GM18505 (cell line): ENCODE results near the gene PPP1R9A.

ENCODE experiments used
- ATAC-seq: cut with Tn5 transposase; IDR thresholded peaks from one replicate; pipeline ENCODE4 v1.9.1; 2021; ENCODE audit not compliant: unreplicated experiment
- POLR2A ChIP-seq: IDR thresholded peaks from 4 replicates; pipeline ENCODE4 v1.6.1; 2011; ENCODE audit warnings: borderline replicate concordance; ENCODE audit not compliant: insufficient read depth, insufficient read length; ENCODE audit errors: extremely low read depth

Gene PPP1R9A

DNA sequence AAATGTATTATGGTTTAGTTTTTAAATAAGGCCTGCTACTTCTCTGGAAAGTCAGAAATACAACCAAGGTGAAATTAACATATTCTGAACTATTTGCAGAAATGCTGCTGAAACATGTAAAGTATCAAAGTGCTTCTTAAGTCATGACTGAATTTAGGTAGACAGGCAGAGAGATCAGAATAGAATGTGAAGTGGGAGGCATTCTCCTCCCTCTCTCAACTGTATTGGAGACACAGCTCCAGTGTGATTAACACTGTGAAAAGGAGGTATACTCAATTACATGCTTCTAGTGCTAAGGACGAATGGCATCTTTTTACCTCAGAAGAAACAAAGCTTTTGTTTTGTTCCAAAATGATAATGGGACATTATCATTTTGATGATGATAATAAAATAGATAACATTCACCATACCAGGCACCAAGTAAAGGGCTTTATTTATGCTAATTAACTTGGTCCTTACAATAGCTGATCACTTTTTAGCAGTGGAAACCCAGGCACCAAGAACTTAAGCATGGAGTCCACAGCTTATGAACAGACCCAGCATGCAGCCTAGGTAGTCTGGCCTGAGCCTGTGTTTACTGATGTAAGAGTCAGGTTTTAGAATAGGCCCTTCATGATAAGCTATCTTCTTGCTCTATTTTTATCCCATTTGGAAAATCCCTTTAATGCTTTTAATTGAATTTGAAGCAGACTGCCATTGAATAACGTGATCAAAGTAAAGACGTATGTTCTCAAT lies 26.0 kb downstream of the PPP1R9A start:
- TF ChIP-seq POLR2A: no peak
- ATAC-seq: no peak

DNA sequence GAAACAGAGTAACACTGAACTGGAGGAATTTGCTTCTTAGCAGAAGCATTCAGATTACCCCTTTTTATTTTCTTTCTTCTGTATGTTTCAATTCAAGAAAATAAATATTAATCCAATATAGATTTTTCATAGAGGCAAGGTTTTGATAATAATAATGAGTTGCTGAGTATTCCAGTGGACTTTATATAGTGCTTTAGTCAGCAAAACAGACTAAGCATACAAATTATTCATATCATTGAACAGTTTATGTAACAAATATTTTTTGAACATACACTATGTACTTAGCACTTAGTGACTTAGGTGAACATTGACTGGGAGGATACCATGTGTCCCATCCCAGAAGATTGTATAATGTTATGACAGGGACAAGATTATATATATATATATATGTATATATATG lies 32.0 kb downstream of the PPP1R9A start:
- ATAC-seq: no peak
- TF ChIP-seq POLR2A: no peak

DNA sequence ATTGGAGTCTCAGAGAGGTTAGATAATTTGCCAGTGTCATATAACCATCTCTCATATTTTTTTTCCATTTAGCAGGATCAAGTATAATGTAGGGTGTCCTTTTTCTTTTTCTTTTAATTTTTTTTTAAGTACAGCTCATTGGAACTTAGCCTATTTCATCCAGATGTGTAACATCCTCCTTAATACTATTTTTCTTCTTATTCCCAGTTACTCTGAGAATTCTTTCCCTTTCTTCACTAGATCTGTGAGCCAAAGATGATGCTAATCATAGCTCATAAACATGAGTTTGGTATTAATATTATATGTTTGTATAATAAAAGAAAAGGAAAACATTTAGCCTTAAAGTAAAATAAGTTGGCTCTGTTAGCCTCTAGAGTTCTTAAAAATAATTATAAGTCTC lies 32.8 kb downstream of the PPP1R9A start:
- no peak for TF ChIP-seq POLR2A

DNA sequence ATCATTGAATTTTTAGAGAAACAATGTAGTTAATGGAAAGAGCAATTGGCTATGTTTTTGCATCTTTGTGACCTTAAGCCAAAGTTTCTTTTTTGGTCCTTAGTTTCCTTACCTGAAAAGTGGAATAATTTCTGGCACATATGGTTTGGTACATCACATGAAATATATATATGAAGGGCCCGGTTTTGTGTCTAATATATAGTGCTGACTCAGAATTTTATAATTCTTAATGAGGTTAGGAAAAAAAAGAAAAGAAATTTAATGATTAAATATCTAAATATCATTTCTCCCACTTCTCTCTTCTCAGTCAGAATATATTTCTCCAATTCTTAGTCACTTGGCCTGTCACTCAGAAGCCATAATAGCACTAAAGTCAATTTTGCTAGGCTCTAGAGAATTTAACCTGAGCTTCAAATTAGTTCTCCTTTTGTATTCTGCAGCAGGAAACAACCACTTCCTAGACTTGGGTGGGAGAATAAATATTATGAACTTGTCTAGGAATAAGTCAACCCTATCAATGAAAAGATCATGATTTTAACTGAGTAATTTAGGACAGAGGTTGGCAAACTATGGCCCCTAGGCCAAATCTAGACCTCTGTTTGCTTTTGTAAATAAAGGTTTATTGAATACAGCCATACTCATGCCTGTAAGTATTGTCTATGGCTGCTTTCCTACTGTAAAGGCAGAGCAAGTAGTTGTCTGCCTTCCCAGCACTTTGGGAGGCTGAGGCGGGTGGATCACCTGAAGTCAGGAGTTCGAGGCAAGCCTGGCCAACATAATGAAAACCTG lies 34.6 kb downstream of the PPP1R9A start:
- no peak for ATAC-seq
- TF ChIP-seq POLR2A: no peak

More for the DNA sequence above, 32.8 kb downstream of the PPP1R9A start:
- ATAC-seq: no peak

DNA sequence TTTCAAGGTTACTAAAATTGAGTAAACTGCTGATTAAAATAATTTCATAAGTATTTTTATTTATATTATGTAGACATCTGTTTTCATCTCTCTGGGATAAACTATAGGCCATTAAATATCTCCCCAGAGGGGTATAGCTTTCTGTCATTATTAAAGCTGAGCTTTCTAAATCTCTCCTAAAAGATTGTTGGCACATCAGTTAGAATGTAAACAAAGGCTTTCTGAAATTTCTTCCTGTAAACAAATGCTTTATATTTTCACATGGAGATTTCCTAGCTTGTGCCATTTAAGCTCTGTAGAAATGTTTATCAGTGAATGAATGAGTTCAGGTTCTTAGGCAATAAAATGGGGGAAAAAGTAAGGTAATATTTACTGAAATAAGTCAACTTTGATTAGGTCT lies 35.7 kb downstream of the PPP1R9A start:
- no peak for ATAC-seq
- no peak for TF ChIP-seq POLR2A

DNA sequence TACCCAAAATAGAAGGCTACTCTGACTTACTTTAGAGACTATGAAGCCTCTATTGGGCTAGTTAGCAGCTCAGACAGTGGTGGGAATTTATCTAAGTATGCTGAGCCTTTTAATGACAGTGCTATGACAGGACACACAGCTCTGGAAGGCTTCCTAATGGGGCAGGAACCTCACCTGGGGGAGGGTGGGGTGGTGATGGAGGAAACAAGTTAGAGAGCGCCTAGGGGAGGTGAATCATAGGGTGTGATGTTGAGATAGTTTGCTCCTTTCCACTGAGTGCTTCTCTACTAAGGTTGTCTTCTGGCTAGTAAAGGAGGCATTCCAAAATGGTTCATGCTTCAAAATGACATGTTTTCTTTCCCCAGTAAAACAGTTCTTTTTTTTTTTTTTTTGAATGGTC lies 42.1 kb downstream of the PPP1R9A start:
- no peak for ATAC-seq

DNA sequence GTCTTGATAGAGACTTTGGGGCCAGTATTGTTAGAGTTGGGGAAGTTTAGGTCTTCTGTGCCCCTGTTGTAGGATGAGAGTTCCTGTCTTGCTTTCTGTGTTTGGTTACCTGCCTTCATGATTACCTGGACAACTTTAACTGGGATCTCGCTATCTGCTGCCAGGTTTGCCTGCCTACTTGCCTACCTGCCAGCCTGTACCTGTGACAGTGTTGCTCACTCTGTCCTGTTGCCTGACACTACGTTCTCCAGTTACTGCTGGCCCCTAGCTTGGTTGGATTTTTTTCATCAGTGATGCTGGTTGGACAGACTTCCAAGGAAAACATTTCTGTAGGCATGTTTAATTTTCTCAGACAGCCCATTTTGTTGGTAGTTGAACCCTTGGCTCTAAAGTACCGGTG lies 48.4 kb downstream of the PPP1R9A start:
- no peak for TF ChIP-seq POLR2A
- no peak for ATAC-seq

More for the DNA sequence above, 42.1 kb downstream of the PPP1R9A start:
- no peak for TF ChIP-seq POLR2A

DNA sequence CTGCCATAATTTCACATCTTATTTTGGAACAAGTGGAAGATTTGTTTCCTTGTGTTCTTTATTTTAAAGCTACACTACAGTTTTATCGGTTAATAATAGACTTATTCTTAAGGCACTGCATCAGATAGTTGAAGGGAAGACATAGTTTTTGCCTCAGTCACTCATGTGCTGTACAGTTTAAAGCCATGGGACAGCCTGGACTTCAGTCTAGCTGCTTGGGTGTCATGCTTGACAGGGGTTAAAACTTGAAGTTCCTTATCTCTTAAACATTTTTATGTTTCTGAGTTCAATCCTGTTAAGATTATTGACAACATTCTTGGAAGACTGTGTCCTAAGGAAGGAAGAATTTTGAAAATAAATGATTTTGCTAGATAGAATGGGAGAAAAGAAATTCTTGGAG lies 49.7 kb downstream of the PPP1R9A start:
- ATAC-seq: no peak
- TF ChIP-seq POLR2A: no peak

DNA sequence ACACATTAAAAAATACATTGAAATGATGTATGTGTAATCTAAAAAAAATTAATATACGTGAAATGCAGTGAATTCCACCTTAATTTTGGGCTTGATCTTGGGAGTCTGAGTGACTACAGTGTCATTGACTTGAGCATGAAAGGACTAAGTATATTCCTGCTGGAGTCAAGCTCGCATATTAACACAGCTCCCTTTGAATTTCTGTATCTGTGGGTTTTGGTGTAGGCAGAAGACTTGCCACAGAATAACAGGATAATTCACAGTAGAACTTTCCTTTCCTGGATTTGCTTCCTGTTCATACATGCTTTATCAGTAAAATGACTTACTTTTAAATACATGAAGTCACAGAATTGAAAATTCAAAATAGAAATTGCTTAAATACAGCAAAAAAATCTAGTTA lies 55.3 kb downstream of the PPP1R9A start:
- ATAC-seq: no peak
- TF ChIP-seq POLR2A: no peak

DNA sequence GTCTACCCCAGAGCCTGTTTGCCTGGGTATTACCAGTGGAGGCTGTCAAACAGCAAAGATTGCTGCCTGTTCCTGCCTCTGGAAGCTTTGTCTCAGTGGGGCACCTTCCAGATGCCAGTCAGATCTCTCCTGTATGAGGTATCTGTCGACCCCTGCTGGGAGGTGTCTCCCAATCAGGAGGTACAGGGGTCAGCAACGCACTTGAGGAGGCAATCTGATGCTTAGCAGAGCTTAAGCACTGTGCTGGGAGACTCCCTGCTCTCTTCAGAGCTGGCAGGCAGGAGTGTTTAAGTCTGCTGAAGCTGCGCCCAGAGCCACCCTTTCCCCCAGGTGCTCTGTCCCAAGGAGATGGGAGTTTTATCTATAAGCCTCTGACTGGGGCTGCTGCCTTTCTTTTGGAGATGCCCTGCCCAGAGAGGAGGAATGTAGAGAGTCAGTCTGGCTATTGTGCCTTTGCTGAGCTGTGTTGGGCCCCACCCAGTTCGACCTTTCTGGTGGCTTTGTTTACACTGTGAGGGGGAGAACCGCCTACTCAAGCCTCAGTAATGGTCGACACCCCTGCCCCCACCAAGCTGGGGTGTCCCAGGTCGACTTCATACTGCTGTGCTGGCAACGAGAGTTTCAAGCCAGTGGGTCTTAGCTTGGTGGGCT lies 62.2 kb downstream of the PPP1R9A start:
- no peak for TF ChIP-seq POLR2A
- no peak for ATAC-seq

DNA sequence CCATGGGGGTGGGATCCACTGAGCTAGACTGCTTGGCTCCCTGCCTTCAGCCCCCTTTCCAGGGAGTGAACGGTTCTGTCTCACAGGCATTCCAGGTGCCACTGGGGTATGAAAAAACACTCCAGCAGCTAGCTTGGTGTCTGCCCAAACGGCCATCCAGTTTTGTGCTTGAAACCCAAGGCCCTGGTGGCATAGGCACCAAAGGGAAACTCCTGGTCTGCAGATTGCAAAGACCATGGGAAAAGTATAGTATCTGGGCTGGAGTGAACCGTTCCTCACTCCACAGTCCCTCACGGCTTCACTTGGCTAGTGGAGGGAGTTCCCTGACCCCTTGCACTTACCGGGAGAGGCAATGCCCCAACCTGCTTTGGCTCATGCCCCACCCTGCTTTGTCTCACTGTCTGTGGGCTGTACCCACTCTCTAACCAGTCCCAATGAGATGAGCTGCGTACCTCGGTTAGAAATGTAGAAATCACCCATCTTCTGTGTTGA lies 62.7 kb downstream of the PPP1R9A start:
- TF ChIP-seq POLR2A: no peak

DNA sequence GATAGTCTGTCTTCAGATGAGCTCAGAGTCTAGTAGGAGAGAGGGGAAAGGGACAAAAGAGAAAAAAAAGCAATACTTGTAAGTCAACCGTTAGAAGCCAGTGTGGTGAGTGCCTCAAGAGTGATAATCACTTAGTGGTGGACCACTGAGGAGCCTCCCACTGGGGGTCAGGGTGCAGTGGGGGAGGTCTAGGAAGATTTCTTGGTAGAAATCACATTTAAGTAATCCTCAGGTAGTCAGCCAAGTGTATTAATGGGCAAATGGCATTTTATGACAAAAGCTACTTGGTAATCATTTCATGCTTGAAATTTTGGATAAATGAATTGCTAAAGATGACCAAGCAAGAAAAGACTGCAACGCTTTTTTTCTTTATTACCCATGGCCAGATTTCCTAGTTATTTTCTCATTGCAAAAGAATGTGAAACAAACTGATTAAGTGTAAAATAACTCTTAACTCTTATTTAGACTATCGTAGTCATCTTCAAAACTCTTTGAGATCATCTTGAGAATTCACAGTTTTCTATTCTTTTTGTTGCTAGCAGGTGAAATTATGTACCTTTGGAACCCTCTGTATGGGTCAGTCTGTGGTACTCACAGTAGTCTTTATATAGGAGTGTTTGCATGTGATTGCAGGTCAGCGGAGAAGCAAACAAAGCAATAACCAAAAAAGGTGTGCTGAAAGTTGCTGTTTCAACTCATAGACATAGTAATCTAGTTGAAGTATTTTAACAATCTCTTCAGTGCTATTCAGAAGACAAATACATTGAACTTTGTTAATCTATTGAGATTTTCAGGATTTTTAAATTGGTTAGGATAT lies 63.9 kb downstream of the PPP1R9A start:
- no peak for ATAC-seq

More for the DNA sequence above, 62.7 kb downstream of the PPP1R9A start:
- no peak for ATAC-seq

DNA sequence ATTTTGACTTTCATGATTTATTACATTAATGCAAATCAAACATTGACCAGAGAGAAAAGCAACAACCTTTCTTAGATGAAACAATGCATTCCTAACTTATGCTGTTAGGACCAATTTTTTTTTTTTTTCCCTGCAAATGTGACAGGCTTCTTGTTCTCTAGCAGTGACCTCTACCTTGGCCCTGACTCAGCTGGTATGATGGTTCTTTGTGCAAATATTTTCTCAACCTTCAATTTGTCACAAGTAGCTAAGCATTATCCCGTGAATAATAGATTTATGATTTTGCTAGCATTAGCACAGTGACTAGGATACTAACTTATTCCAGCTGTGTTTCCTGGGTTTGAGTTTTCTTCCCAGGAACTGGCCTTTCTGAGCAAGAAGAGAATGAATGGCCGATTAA lies 64.9 kb downstream of the PPP1R9A start:
- no peak for ATAC-seq
- TF ChIP-seq POLR2A: no peak

More for the DNA sequence above, 63.9 kb downstream of the PPP1R9A start:
- TF ChIP-seq POLR2A: no peak

DNA sequence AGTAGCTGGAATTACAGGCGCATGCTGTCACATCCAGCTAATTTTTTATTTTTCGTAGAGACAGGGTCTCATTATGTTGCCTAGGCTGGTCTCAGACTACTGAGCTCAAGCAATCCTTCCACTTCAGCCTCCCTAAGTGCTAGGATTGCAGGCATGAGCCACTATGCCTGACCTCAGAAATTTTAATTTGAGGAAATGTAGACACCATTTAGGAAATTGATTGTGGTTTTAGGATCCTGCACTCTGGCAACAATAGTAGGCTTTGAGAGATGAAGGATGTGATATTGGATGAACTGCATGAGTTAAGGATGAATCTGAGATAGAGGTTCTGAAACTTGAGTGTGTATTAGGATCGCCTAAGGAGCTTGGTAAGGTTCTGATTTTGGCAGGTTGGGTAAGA lies 66.5 kb downstream of the PPP1R9A start:
- no peak for TF ChIP-seq POLR2A
- no peak for ATAC-seq

DNA sequence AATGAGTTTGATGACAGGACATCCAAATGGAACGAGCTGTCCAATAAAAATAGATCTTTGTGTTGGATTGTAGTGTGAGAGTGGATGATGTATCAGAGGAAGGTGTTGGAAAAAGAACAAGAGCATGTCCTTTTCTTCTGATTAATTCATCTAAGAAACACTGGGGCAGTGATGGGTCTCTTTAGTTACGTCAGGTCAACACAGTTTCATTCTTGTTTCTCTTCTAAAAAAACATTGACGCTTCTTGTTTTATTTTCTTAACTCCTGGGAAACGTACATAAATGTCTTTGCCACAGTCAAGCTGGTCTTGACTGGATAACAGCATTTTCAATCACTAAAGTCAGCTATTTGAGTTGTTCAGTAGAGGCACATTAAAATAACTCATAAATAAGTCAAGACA lies 67.0 kb downstream of the PPP1R9A start:
- ATAC-seq: no peak
- no peak for TF ChIP-seq POLR2A
